ENCODE measurements around the gene ZBTB12.
"Not testable (repeated sequence)": the region's sequence is repeated elsewhere in the genome, so short reads cannot be mapped to it uniquely, and the experiment has no call there.

The ZBTB12 gene

GRCh38 chr6:31874084-31874670 lies 27.7 kb downstream of the ZBTB12 start:
- no peak for TF ChIP-seq CTCF (IDR thresholded peaks at IDR 0.05; ENCODE audit: borderline replicate concordance, control extremely low read depth, extremely low read depth, insufficient read depth, missing control alignments)
- in situ Hi-C loops (cut with MboI; ENCODE audit: low sequenced_read_pairs, unreplicated experiment): no loop called here
- DNase-seq (ENCODE audit: low spot score): no peak

GRCh38 chr6:31871046-31871659 lies 30.7 kb downstream of the ZBTB12 start:
- no peak for TF ChIP-seq CTCF (IDR thresholded peaks at IDR 0.05; ENCODE audit: borderline replicate concordance, control extremely low read depth, extremely low read depth, insufficient read depth, missing control alignments)
- no peak for DNase-seq (ENCODE audit: low spot score)
- in situ Hi-C loops (cut with MboI; ENCODE audit: low sequenced_read_pairs, unreplicated experiment): no loop called here

GRCh38 chr6:31870385-31870921 lies 31.4 kb downstream of the ZBTB12 start:
- DNase-seq (ENCODE audit: low spot score): no peak
- no peak for TF ChIP-seq CTCF (IDR thresholded peaks at IDR 0.05; ENCODE audit: borderline replicate concordance, control extremely low read depth, extremely low read depth, insufficient read depth, missing control alignments)
- in situ Hi-C loops (cut with MboI; ENCODE audit: low sequenced_read_pairs, unreplicated experiment): no loop called here

GRCh38 chr6:31869343-31869742 lies 32.5 kb downstream of the ZBTB12 start:
- TF ChIP-seq CTCF (IDR thresholded peaks at IDR 0.05; ENCODE audit: borderline replicate concordance, control extremely low read depth, extremely low read depth, insufficient read depth, missing control alignments): no peak
- in situ Hi-C loops (cut with MboI; ENCODE audit: low sequenced_read_pairs, unreplicated experiment): no loop called here
- no peak for DNase-seq (ENCODE audit: low spot score)

- in situ Hi-C loops (cut with MboI; ENCODE audit: low sequenced_read_pairs, unreplicated experiment); DNase-seq (ENCODE audit: low spot score): not testable (repeated sequence)
These were observed 33.3 kb downstream of the ZBTB12 start for GRCh38 chr6:31868658-31868971.

GRCh38 chr6:31865205-31866118 lies 36.4 kb downstream of the ZBTB12 start:
- DNase-seq (ENCODE audit: low spot score): no peak
- no peak for TF ChIP-seq CTCF (IDR thresholded peaks at IDR 0.05; ENCODE audit: borderline replicate concordance, control extremely low read depth, extremely low read depth, insufficient read depth, missing control alignments)
- in situ Hi-C loops (cut with MboI; ENCODE audit: low sequenced_read_pairs, unreplicated experiment): no loop called here

GRCh38 chr6:31864818-31865204 lies 37.1 kb downstream of the ZBTB12 start:
- TF ChIP-seq CTCF (IDR thresholded peaks at IDR 0.05; ENCODE audit: borderline replicate concordance, control extremely low read depth, extremely low read depth, insufficient read depth, missing control alignments): no peak
- DNase-seq (ENCODE audit: low spot score): no peak
- in situ Hi-C loops (cut with MboI; ENCODE audit: low sequenced_read_pairs, unreplicated experiment): no loop called here

GRCh38 chr6:31864123-31864562 lies 37.7 kb downstream of the ZBTB12 start:
- DNase-seq (ENCODE audit: low spot score); in situ Hi-C loops (cut with MboI; ENCODE audit: low sequenced_read_pairs, unreplicated experiment): not testable (repeated sequence)
